Mucosa of descending colon (tissue), 3 donors: ENCODE results near the gene SELENOI. TPM values are rescaled to one million over a fixed set of nuclear protein-coding genes. Genes with fewer than 3 reads are reported as not detected.
"Not testable (repeated sequence)": the region's sequence is repeated elsewhere in the genome, so short reads cannot be mapped to it uniquely, and the experiment has no call there.

Experiments used
- ATAC-seq: fragments of 200-7000 bp; cut with Tn5 transposase; one replicate; pipeline ENCODE4 v1.9.1; 2020; ENCODE audit warnings: mild to moderate bottlenecking, moderate library complexity
- DNase-seq, 3 donors: peaks; one replicate each; pipeline ENCODE4 v3.0.0-alpha.2; 2020
- H3K36me3 ChIP-seq: fragments of 200-600 bp; one replicate; pipeline ENCODE4 v1.8.0; 2021; ENCODE audit warnings: low read depth, mild to moderate bottlenecking
- H3K4me1 ChIP-seq: fragments of 200-600 bp; one replicate; pipeline ENCODE4 v1.8.0; 2021; ENCODE audit warnings: low read depth, mild to moderate bottlenecking
- H3K4me3 ChIP-seq: fragments of 200-600 bp; one replicate; pipeline ENCODE4 v1.8.0; 2021; ENCODE audit warnings: mild to moderate bottlenecking
- H3K9me3 ChIP-seq: fragments of 200-600 bp; one replicate; pipeline ENCODE4 v1.8.0; 2021; ENCODE audit warnings: mild to moderate bottlenecking
- CTCF ChIP-seq: fragments of 200-600 bp; IDR thresholded peaks from one replicate; pipeline ENCODE4 v1.8.0; 2022; ENCODE audit warnings: antibody characterized with exemption, mild to moderate bottlenecking
- intact Hi-C, 2 donors: fragments of 100-400 bp; cut with DNase I in 1 of 2; cut with micrococcal nuclease in 1 of 2; formaldehyde crosslinking; loops; one replicate each; pipeline versions ENCODE4 v1.11.0 to v1.11.1; 2022; cut with DNase I, micrococcal nuclease
- total RNA-seq, 3 donors: library from RNA; stranded (reverse); fragmentation: NEBNext Ultra II Directional in 2 of 3; extraction: Animal tissue kit (Norgen Biotek cat#: 25700) in 2 of 3; gene quantifications; one replicate each; pipeline versions ENCODE4 v1.2.1 to v1.2.4, GENCODE V29; 2021 to 2023
- donor health status: DM: no; HTN: no; CAD: no; lungs with moderate emphysema.
- donor health status: DM: no; HTN: no; CAD: no.
- donor health status: DM: no; HTN: yes; CAD: no.

SELENOI gene
- total RNA-seq, 3 donors from 2014 or later: 27.4 to 42.6 (median 28.0) TPM

- no peaks in the 10 kb centered on the region for H3K9me3 ChIP-seq
- H3K4me3 ChIP-seq: no peak overlapping the region
- peak in 2 of 3 donors; percentile 55 to 56 for DNase-seq
- intact Hi-C loops: no loop called here
- peaks cover 8% of the 10 kb centered on the region for H3K4me1 ChIP-seq
- no peaks in the 10 kb centered on the region for H3K36me3 ChIP-seq
- peak; percentile 53 for ATAC-seq
- no peak for TF ChIP-seq CTCF
Measured at GRCh38 chr2:26300234-26300925, 45.6 kb upstream of the SELENOI start.

GRCh38 chr2:26302846-26303245, 43.1 kb upstream of the SELENOI start:
- no peak overlapping the region for H3K4me3 ChIP-seq
- no peaks in the 10 kb centered on the region for H3K36me3 ChIP-seq
- no peaks in the 10 kb centered on the region for H3K9me3 ChIP-seq
- no peak for ATAC-seq
- no peak for TF ChIP-seq CTCF
- no peak for DNase-seq
- intact Hi-C loops: no loop called here
- peaks cover 8% of the 10 kb centered on the region for H3K4me1 ChIP-seq

- DNase-seq (peak in 1 of 3 donors; percentile 53), ATAC-seq (peak; percentile 69)
- H3K36me3 ChIP-seq, H3K4me3 ChIP-seq, intact Hi-C loops, H3K4me1 ChIP-seq, H3K9me3 ChIP-seq: not testable (repeated sequence)
Measured at GRCh38 chr2:26305094-26305493, 40.8 kb upstream of the SELENOI start.

- DNase-seq (no peak), ATAC-seq (no peak)
- H3K36me3 ChIP-seq: no peaks in the 10 kb centered on the region
- no peaks in the 10 kb centered on the region for H3K4me1 ChIP-seq
- no peak overlapping the region for H3K4me3 ChIP-seq
- TF ChIP-seq CTCF: no peak
- H3K9me3 ChIP-seq: no peaks in the 10 kb centered on the region
- intact Hi-C loops: no loop called here
Measured at GRCh38 chr2:26305540-26305939, 40.4 kb upstream of the SELENOI start.

GRCh38 chr2:26309921-26310320, 36.0 kb upstream of the SELENOI start:
- no peak for TF ChIP-seq CTCF
- ATAC-seq (no peak), DNase-seq (no peak)
- intact Hi-C loops: no loop called here
- Histone ChIP-seq H3K36me3 (no peaks in the 10 kb centered on the region), H3K9me3 (no peaks in the 10 kb centered on the region), H3K4me3 (no peak overlapping the region), H3K4me1 (no peaks in the 10 kb centered on the region)

- ATAC-seq (no peak), DNase-seq (no peak)
- intact Hi-C loops: no loop called here
- Histone ChIP-seq H3K4me1 (no peaks in the 10 kb centered on the region), H3K4me3 (no peak overlapping the region), H3K9me3 (no peaks in the 10 kb centered on the region), H3K36me3 (no peaks in the 10 kb centered on the region)
- no peak for TF ChIP-seq CTCF
Measured at GRCh38 chr2:26312471-26312870, 33.5 kb upstream of the SELENOI start.
